Measurements from ENCODE around the gene CCBE1.

Gene CCBE1

GRCh38 chr18:59646963-59647307 is 50.3 kb downstream of the CCBE1 start:
- TF ChIP-seq CTCF (IDR thresholded peaks at IDR 0.05; ENCODE audit: control insufficient read depth, extremely low read depth, insufficient read depth), result no peak
- no peak for DNase-seq (ENCODE audit: low read depth)
- no peak overlapping the region for H3K4me3 ChIP-seq (ENCODE audit: low read depth, low read length)

GRCh38 chr18:59646228-59646962 is 50.8 kb downstream of the CCBE1 start:
- no peak for TF ChIP-seq CTCF (IDR thresholded peaks at IDR 0.05; ENCODE audit: control insufficient read depth, extremely low read depth, insufficient read depth)
- no peak for DNase-seq (ENCODE audit: low read depth)
- H3K4me3 ChIP-seq (ENCODE audit: low read depth, low read length), result no peak overlapping the region

GRCh38 chr18:59643740-59644139 is 53.5 kb downstream of the CCBE1 start:
- DNase-seq (ENCODE audit: low read depth), result no peak
- no peak overlapping the region for H3K4me3 ChIP-seq (ENCODE audit: low read depth, low read length)
- TF ChIP-seq CTCF (IDR thresholded peaks at IDR 0.05; ENCODE audit: control insufficient read depth, extremely low read depth, insufficient read depth), result no peak

GRCh38 chr18:59640721-59641120 is 56.5 kb downstream of the CCBE1 start:
- no peak for DNase-seq (ENCODE audit: low read depth)
- no peak overlapping the region for H3K4me3 ChIP-seq (ENCODE audit: low read depth, low read length)
- no peak for TF ChIP-seq CTCF (IDR thresholded peaks at IDR 0.05; ENCODE audit: control insufficient read depth, extremely low read depth, insufficient read depth)

- no peak for TF ChIP-seq CTCF (IDR thresholded peaks at IDR 0.05; ENCODE audit: control insufficient read depth, extremely low read depth, insufficient read depth)
- H3K4me3 ChIP-seq (ENCODE audit: low read depth, low read length), result no peak overlapping the region
- DNase-seq (ENCODE audit: low read depth), result no peak
Observed at GRCh38 chr18:59639821-59640220, 57.4 kb downstream of the CCBE1 start.

- TF ChIP-seq CTCF (IDR thresholded peaks at IDR 0.05; ENCODE audit: control insufficient read depth, extremely low read depth, insufficient read depth), result no peak
- no peak overlapping the region for H3K4me3 ChIP-seq (ENCODE audit: low read depth, low read length)
- DNase-seq (ENCODE audit: low read depth), result no peak
Observed at GRCh38 chr18:59639136-59639535, 58.1 kb downstream of the CCBE1 start.

GRCh38 chr18:59633961-59634485 is 63.2 kb downstream of the CCBE1 start:
- no peak for DNase-seq (ENCODE audit: low read depth)
- TF ChIP-seq CTCF (IDR thresholded peaks at IDR 0.05; ENCODE audit: control insufficient read depth, extremely low read depth, insufficient read depth), result no peak
- no peak overlapping the region for H3K4me3 ChIP-seq (ENCODE audit: low read depth, low read length)
